HepG2 (cell line): ENCODE measurements around the gene ARGLU1. TPM values are rescaled to one million over a fixed set of nuclear protein-coding genes. Genes with fewer than 3 reads are reported as not detected.
A peak's percentile ranks its signal among the peaks of the same experiment; 100 is the strongest.

Experiments used
- FOXP4 ChIP-seq: sonication (generic); formaldehyde crosslinking; IDR thresholded peaks from 2 replicates; pipeline ENCODE4 v1.4.0; 2020; ENCODE audit warnings: missing genetic modification reagents
- GTF3A ChIP-seq: sonication (generic); formaldehyde crosslinking; conservative IDR thresholded peaks from 2 replicates; pipeline ENCODE4 v1.4.0; 2020; ENCODE audit warnings: mild to moderate bottlenecking, missing genetic modification reagents
- KDM5B ChIP-seq: sonication (generic); formaldehyde crosslinking; IDR thresholded peaks from 2 replicates; pipeline ENCODE4 v1.4.0; 2020; ENCODE audit warnings: missing genetic modification reagents, mild to moderate bottlenecking, borderline replicate concordance
- NR3C1 ChIP-seq: sonication (generic); formaldehyde crosslinking; IDR thresholded peaks from 2 replicates; pipeline ENCODE4 v1.4.0; 2020; ENCODE audit warnings: missing genetic modification reagents
- PLSCR1 ChIP-seq: sonication (generic); formaldehyde crosslinking; IDR thresholded peaks from 2 replicates; pipeline ENCODE4 v1.5.0; 2020; ENCODE audit warnings: missing genetic modification reagents, mild to moderate bottlenecking, borderline replicate concordance
- POGZ ChIP-seq: sonication (generic); formaldehyde crosslinking; IDR thresholded peaks from 2 replicates; pipeline ENCODE4 v1.4.0; 2020; ENCODE audit warnings: mild to moderate bottlenecking, missing genetic modification reagents
- PTBP1 ChIP-seq: fragments of 200-400 bp; formaldehyde crosslinking; IDR thresholded peaks from 2 replicates; pipeline ENCODE4 v1.6.1; 2018; ENCODE audit warnings: low read length, low read depth; ENCODE audit not compliant: poor library complexity, severe bottlenecking
- SPEN ChIP-seq: sonication (generic); formaldehyde crosslinking; IDR thresholded peaks from 2 replicates; pipeline ENCODE4 v1.5.1; 2020; ENCODE audit warnings: low read depth, mild to moderate bottlenecking, missing genetic modification reagents
- ZBTB1 ChIP-seq: sonication (generic); formaldehyde crosslinking; IDR thresholded peaks from 2 replicates; pipeline ENCODE4 v1.4.0; 2020; ENCODE audit warnings: missing genetic modification reagents, borderline replicate concordance
- ZNF460 ChIP-seq: sonication (generic); formaldehyde crosslinking; IDR thresholded peaks from 2 replicates; pipeline ENCODE4 v1.5.1; 2020; ENCODE audit warnings: missing genetic modification reagents, mild to moderate bottlenecking, borderline replicate concordance
- ZNF484 ChIP-seq: sonication (generic); formaldehyde crosslinking; IDR thresholded peaks from 2 replicates; pipeline ENCODE4 v1.5.1; 2020; ENCODE audit warnings: mild to moderate bottlenecking, low read depth, missing genetic modification reagents, borderline replicate concordance
- ZNF501 ChIP-seq: sonication (generic); formaldehyde crosslinking; IDR thresholded peaks from 2 replicates; pipeline ENCODE4 v1.5.1; 2020; ENCODE audit warnings: mild to moderate bottlenecking, moderate library complexity, missing genetic modification reagents
- ZNF510 ChIP-seq: sonication (generic); formaldehyde crosslinking; IDR thresholded peaks from 2 replicates; pipeline ENCODE4 v1.4.0; 2020; ENCODE audit warnings: low read depth, mild to moderate bottlenecking, missing genetic modification reagents
- ZNF75D ChIP-seq: sonication (generic); formaldehyde crosslinking; IDR thresholded peaks from 2 replicates; pipeline ENCODE4 v1.8.1; 2023; ENCODE audit warnings: missing genetic modification reagents, mild to moderate bottlenecking, borderline replicate concordance
- ZUFSP ChIP-seq: sonication (generic); formaldehyde crosslinking; IDR thresholded peaks from 2 replicates; pipeline ENCODE4 v1.9.0; 2021; ENCODE audit warnings: missing genetic modification reagents, mild to moderate bottlenecking, borderline replicate concordance
- polyA plus RNA-seq, 8 experiments: library from polyadenylated mRNA; depleted of rRNA in 3 of 8; stranded (reverse) in 7 of 8; unstranded in 1 of 8; fragments of >200 nt; fragmentation: Illumina TruSeq in 4 of 8; extraction: Trizol in 4 of 8; gene quantifications; 2 replicates each; pipeline versions ENCODE4 v1.2.1 to v1.2.3, GENCODE V29; 2011 to 2016; ENCODE audit warnings: low read depth in 4 of 8, missing spikeins in 1 of 8, mixed read lengths in 1 of 8; ENCODE audit not compliant: insufficient read depth in 1 of 8
- total RNA-seq, 5 experiments: library from RNA; depleted of rRNA; stranded (reverse); fragments of >200 nt; fragmentation: Illumina TruSeq; extraction: Trizol; gene quantifications; 2 replicates each; pipeline ENCODE4 v1.2.3, GENCODE V29; 2016; ENCODE audit warnings: low read depth in 1 of 5
- TF ChIP-seq, protein P1 (sequence below), 2 experiments: fragments of 450-650 bp in 1 of 2; sonication (generic) in 1 of 2; formaldehyde crosslinking in 1 of 2; IDR thresholded peaks; 2 replicates each; pipeline versions ENCODE4 v1.6.1 to v1.8.0; 2016 to 2022; ENCODE audit warnings: antibody characterized with exemption in 1 of 2, mild to moderate bottlenecking in 1 of 2, missing genetic modification reagents in 1 of 2

Gene ARGLU1
- total and polyA plus RNA-seq, 2 of the 13 experiments (the other 11 are each of a cell fraction or from before 2014, with no cell fraction given) = 47.1 to 70.6 TPM

- TF ChIP-seq FOXP4 (CRISPR knock-in tag) (peak; percentile 34; the same call in 1 of the 2 replicates), PLSCR1 (CRISPR knock-in tag) (no peak), GTF3A (no peak), ZNF501 (CRISPR knock-in tag) (no peak), PTBP1 (no peak), NR3C1 (CRISPR knock-in tag) (no peak), ZNF460 (CRISPR knock-in tag) (no peak), ZBTB1 (no peak), POGZ (CRISPR knock-in tag) (0 out of 2 replicates have a peak, but pooled peaks have one; percentile 29), ZNF75D (CRISPR knock-in tag) (no peak), KDM5B (no peak), ZNF484 (no peak), ZNF510 (CRISPR knock-in tag) (no peak), SPEN (CRISPR knock-in tag) (no peak), ZUFSP (CRISPR knock-in tag) (no peak)
- TF ChIP-seq, protein P1, sequence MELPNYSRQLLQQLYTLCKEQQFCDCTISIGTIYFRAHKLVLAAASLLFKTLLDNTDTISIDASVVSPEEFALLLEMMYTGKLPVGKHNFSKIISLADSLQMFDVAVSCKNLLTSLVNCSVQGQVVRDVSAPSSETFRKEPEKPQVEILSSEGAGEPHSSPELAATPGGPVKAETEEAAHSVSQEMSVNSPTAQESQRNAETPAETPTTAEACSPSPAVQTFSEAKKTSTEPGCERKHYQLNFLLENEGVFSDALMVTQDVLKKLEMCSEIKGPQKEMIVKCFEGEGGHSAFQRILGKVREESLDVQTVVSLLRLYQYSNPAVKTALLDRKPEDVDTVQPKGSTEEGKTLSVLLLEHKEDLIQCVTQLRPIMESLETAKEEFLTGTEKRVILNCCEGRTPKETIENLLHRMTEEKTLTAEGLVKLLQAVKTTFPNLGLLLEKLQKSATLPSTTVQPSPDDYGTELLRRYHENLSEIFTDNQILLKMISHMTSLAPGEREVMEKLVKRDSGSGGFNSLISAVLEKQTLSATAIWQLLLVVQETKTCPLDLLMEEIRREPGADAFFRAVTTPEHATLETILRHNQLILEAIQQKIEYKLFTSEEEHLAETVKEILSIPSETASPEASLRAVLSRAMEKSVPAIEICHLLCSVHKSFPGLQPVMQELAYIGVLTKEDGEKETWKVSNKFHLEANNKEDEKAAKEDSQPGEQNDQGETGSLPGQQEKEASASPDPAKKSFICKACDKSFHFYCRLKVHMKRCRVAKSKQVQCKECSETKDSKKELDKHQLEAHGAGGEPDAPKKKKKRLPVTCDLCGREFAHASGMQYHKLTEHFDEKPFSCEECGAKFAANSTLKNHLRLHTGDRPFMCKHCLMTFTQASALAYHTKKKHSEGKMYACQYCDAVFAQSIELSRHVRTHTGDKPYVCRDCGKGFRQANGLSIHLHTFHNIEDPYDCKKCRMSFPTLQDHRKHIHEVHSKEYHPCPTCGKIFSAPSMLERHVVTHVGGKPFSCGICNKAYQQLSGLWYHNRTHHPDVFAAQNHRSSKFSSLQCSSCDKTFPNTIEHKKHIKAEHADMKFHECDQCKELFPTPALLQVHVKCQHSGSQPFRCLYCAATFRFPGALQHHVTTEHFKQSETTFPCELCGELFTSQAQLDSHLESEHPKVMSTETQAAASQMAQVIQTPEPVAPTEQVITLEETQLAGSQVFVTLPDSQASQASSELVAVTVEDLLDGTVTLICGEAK (IDR thresholded peaks at IDR 0.05) = no peak
- TF ChIP-seq, protein P1 (CRISPR knock-in tag; IDR thresholded peaks at IDR 0.05) = no peak
Observed at GRCh38 chr13:106591299-106591698, 23.4 kb upstream of the ARGLU1 start (continued).
